GM23338 (cell line): ENCODE measurements around the gene EHD1. TPM values are rescaled to one million over a fixed set of nuclear protein-coding genes. Genes with fewer than 3 reads are reported as not detected.

Experiments
- ATAC-seq: fragments of 200-7000 bp; cut with Tn5 transposase; 3 replicates; pipeline ENCODE4 v1.9.1; 2020
- DNase-seq: peaks from one replicate; pipeline ENCODE4 v3.0.0-alpha.2; 2015; ENCODE audit warnings: low spot score
- H2AFZ ChIP-seq: fragments of 200-600 bp; sonication (generic); 2 replicates; pipeline ENCODE4 v1.8.0; 2016; ENCODE audit warnings: antibody characterized with exemption, mild to moderate bottlenecking, moderate library complexity
- H3F3A ChIP-seq: fragments of 200-600 bp; sonication (generic); replicated peaks from 2 replicates; pipeline ENCODE4 v1.8.0; 2017; ENCODE audit warnings: antibody characterized with exemption, mixed run types, low read depth
- H3K27ac ChIP-seq: fragments of 200-600 bp; sonication (generic); 2 replicates; pipeline ENCODE4 v1.6.1; 2016; ENCODE audit warnings: low read depth
- H3K27me3 ChIP-seq: fragments of 200-600 bp; sonication (generic); 2 replicates; pipeline ENCODE4 v1.8.0; 2016; ENCODE audit warnings: mild to moderate bottlenecking, mixed run types, moderate library complexity; ENCODE audit not compliant: insufficient read depth
- H3K36me3 ChIP-seq: fragments of 200-600 bp; sonication (generic); 2 replicates; pipeline ENCODE4 v1.8.0; 2016; ENCODE audit warnings: mild to moderate bottlenecking; ENCODE audit not compliant: insufficient read depth
- H3K4me1 ChIP-seq: fragments of 200-600 bp; sonication (generic); 2 replicates; pipeline ENCODE4 v1.8.0; 2016; ENCODE audit warnings: mild to moderate bottlenecking, moderate library complexity; ENCODE audit not compliant: insufficient read depth
- H3K4me2 ChIP-seq: fragments of 200-600 bp; sonication (generic); 2 replicates; pipeline ENCODE4 v1.7.1; 2017; ENCODE audit warnings: mixed run types
- H3K4me3 ChIP-seq: fragments of 200-600 bp; sonication (generic); 2 replicates; pipeline ENCODE4 v1.6.1; 2016; ENCODE audit warnings: mixed run types
- H3K79me2 ChIP-seq: fragments of 200-600 bp; sonication (generic); replicated peaks from 2 replicates; pipeline ENCODE4 v1.8.0; 2017; ENCODE audit warnings: mild to moderate bottlenecking; ENCODE audit not compliant: insufficient read depth
- H3K9me2 ChIP-seq: fragments of 200-600 bp; sonication (generic); 2 replicates; pipeline ENCODE4 v1.8.0; 2017; ENCODE audit not compliant: insufficient read depth
- H4K20me1 ChIP-seq: fragments of 200-600 bp; sonication (generic); replicated peaks from 2 replicates; pipeline ENCODE4 v1.8.0; 2017; ENCODE audit warnings: mild to moderate bottlenecking; ENCODE audit not compliant: insufficient read depth
- H3K27ac Mint-ChIP-seq: 2 replicates; pipeline ENCODE4 v1.8.0; 2020; ENCODE audit warnings: inconsistent platforms, mild to moderate bottlenecking, moderate library complexity, mixed read lengths
- H3K27me3 Mint-ChIP-seq: 3 replicates; pipeline ENCODE4 v1.8.0; 2022; ENCODE audit warnings: low read depth, mild to moderate bottlenecking, moderate library complexity, mixed read lengths, inconsistent platforms; ENCODE audit not compliant: insufficient read depth, poor library complexity
- H3K36me3 Mint-ChIP-seq: 3 replicates; pipeline ENCODE4 v1.8.0; 2021; ENCODE audit warnings: low read depth, mild to moderate bottlenecking, inconsistent platforms, moderate library complexity, mixed read lengths
- H3K4me1 Mint-ChIP-seq: 3 replicates; pipeline ENCODE4 v1.8.0; 2020; ENCODE audit warnings: mild to moderate bottlenecking, inconsistent platforms, mixed read lengths
- H3K4me3 Mint-ChIP-seq: 3 replicates; pipeline ENCODE4 v1.8.0; 2021; ENCODE audit warnings: moderate library complexity, mild to moderate bottlenecking, inconsistent platforms, mixed read lengths
- H3K9me3 Mint-ChIP-seq: 3 replicates; pipeline ENCODE4 v1.8.0; 2020; ENCODE audit warnings: moderate library complexity, mild to moderate bottlenecking, inconsistent platforms, mixed read lengths
- CREB1 ChIP-seq: fragments of 250-450 bp; sonication (Bioruptor Pico); IDR thresholded peaks from 2 replicates; pipeline ENCODE4 v1.5.0; 2020; ENCODE audit warnings: low read depth, mild to moderate bottlenecking, moderate library complexity
- EZH2phosphoT487 ChIP-seq: fragments of 200-600 bp; sonication (generic); IDR thresholded peaks from one replicate; pipeline ENCODE4 v1.8.1; 2018; ENCODE audit warnings: antibody characterized with exemption; ENCODE audit not compliant: unreplicated experiment
- JUNB ChIP-seq: IDR thresholded peaks from one replicate; pipeline ENCODE4 v1.6.1; 2016; ENCODE audit warnings: antibody characterized with exemption; ENCODE audit not compliant: unreplicated experiment
- ZNF331 ChIP-seq: fragments of 250-450 bp; sonication (Bioruptor Pico); IDR thresholded peaks from 2 replicates; pipeline ENCODE4 v1.5.0; 2020; ENCODE audit warnings: low read depth, mild to moderate bottlenecking, moderate library complexity
- polyA plus RNA-seq: library from polyadenylated mRNA; unstranded; fragments of >200 nt; fragmentation: Nextera tagmentation; extraction: Ambion mirVana; gene quantifications from 2 replicates; pipeline ENCODE4 v1.2.1, GENCODE V29; 2016
- total RNA-seq: library from RNA; depleted of rRNA; stranded (reverse); fragments of >200 nt; shearing (Covaris generic); gene quantifications from 2 replicates; pipeline ENCODE4 v1.2.3, GENCODE V29; 2014
- TF ChIP-seq, protein P1 (sequence below): IDR thresholded peaks from one replicate; pipeline ENCODE4 v1.6.1; 2018; ENCODE audit warnings: antibody characterized with exemption; ENCODE audit not compliant: unreplicated experiment
- TF ChIP-seq, protein P2 (sequence below): fragments of 250-450 bp; sonication (Bioruptor Pico); IDR thresholded peaks from 2 replicates; pipeline ENCODE4 v1.5.0; 2020; ENCODE audit warnings: mild to moderate bottlenecking, moderate library complexity
- TF ChIP-seq, protein P3 (sequence below), 2 experiments: fragments of 200-600 bp in 1 of 2; sonication (generic) in 1 of 2; conservative IDR thresholded peaks; 2 replicates each; pipeline versions ENCODE4 v1.5.1 to v1.6.1; 2016 to 2017; ENCODE audit warnings: antibody characterized with exemption in 2 of 2, low read depth in 2 of 2, mild to moderate bottlenecking in 2 of 2, moderate library complexity in 1 of 2

EHD1 gene
- total and polyA plus RNA-seq, 2 experiments from 2014 or later: 16.7 to 69.7 TPM

DNA sequence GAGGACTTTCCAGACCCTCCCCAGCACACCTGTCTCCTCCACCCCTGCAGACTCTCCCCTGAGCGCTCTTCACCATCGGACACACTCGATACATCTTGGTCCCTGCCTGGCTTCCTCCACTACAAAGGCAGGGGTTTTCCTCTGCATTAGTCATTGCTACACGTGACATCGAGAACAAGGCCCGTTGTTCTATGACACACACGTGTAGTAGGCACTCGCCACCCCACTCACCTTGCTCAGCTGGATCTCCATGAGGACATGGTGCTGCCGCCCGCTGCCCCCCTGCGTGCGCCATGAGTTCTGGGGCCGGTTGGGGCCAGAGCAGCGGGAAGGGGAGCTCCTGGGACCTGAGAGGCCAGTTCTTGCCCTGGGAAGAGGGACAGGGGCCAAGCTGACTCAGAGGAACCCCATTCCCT is 21.9 kb upstream of the EHD1 start:
- peaks cover 13% of the 10 kb centered on the region for H3K27me3 Mint-ChIP-seq
- no peaks in the 10 kb centered on the region for H3K36me3 ChIP-seq
- no peak overlapping the region for H3K4me3 Mint-ChIP-seq
- ATAC-seq: no peak
- no peaks in the 10 kb centered on the region for H3K4me1 Mint-ChIP-seq
- no peaks in the 10 kb centered on the region for H3K27me3 ChIP-seq
- TF ChIP-seq, protein P1, sequence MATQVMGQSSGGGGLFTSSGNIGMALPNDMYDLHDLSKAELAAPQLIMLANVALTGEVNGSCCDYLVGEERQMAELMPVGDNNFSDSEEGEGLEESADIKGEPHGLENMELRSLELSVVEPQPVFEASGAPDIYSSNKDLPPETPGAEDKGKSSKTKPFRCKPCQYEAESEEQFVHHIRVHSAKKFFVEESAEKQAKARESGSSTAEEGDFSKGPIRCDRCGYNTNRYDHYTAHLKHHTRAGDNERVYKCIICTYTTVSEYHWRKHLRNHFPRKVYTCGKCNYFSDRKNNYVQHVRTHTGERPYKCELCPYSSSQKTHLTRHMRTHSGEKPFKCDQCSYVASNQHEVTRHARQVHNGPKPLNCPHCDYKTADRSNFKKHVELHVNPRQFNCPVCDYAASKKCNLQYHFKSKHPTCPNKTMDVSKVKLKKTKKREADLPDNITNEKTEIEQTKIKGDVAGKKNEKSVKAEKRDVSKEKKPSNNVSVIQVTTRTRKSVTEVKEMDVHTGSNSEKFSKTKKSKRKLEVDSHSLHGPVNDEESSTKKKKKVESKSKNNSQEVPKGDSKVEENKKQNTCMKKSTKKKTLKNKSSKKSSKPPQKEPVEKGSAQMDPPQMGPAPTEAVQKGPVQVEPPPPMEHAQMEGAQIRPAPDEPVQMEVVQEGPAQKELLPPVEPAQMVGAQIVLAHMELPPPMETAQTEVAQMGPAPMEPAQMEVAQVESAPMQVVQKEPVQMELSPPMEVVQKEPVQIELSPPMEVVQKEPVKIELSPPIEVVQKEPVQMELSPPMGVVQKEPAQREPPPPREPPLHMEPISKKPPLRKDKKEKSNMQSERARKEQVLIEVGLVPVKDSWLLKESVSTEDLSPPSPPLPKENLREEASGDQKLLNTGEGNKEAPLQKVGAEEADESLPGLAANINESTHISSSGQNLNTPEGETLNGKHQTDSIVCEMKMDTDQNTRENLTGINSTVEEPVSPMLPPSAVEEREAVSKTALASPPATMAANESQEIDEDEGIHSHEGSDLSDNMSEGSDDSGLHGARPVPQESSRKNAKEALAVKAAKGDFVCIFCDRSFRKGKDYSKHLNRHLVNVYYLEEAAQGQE: no peak
- TF ChIP-seq JUNB (no peak), CREB1 (CRISPR knock-in tag) (no peak), ZNF331 (CRISPR knock-in tag) (no peak), EZH2phosphoT487 (no peak)
- TF ChIP-seq, protein P2, sequence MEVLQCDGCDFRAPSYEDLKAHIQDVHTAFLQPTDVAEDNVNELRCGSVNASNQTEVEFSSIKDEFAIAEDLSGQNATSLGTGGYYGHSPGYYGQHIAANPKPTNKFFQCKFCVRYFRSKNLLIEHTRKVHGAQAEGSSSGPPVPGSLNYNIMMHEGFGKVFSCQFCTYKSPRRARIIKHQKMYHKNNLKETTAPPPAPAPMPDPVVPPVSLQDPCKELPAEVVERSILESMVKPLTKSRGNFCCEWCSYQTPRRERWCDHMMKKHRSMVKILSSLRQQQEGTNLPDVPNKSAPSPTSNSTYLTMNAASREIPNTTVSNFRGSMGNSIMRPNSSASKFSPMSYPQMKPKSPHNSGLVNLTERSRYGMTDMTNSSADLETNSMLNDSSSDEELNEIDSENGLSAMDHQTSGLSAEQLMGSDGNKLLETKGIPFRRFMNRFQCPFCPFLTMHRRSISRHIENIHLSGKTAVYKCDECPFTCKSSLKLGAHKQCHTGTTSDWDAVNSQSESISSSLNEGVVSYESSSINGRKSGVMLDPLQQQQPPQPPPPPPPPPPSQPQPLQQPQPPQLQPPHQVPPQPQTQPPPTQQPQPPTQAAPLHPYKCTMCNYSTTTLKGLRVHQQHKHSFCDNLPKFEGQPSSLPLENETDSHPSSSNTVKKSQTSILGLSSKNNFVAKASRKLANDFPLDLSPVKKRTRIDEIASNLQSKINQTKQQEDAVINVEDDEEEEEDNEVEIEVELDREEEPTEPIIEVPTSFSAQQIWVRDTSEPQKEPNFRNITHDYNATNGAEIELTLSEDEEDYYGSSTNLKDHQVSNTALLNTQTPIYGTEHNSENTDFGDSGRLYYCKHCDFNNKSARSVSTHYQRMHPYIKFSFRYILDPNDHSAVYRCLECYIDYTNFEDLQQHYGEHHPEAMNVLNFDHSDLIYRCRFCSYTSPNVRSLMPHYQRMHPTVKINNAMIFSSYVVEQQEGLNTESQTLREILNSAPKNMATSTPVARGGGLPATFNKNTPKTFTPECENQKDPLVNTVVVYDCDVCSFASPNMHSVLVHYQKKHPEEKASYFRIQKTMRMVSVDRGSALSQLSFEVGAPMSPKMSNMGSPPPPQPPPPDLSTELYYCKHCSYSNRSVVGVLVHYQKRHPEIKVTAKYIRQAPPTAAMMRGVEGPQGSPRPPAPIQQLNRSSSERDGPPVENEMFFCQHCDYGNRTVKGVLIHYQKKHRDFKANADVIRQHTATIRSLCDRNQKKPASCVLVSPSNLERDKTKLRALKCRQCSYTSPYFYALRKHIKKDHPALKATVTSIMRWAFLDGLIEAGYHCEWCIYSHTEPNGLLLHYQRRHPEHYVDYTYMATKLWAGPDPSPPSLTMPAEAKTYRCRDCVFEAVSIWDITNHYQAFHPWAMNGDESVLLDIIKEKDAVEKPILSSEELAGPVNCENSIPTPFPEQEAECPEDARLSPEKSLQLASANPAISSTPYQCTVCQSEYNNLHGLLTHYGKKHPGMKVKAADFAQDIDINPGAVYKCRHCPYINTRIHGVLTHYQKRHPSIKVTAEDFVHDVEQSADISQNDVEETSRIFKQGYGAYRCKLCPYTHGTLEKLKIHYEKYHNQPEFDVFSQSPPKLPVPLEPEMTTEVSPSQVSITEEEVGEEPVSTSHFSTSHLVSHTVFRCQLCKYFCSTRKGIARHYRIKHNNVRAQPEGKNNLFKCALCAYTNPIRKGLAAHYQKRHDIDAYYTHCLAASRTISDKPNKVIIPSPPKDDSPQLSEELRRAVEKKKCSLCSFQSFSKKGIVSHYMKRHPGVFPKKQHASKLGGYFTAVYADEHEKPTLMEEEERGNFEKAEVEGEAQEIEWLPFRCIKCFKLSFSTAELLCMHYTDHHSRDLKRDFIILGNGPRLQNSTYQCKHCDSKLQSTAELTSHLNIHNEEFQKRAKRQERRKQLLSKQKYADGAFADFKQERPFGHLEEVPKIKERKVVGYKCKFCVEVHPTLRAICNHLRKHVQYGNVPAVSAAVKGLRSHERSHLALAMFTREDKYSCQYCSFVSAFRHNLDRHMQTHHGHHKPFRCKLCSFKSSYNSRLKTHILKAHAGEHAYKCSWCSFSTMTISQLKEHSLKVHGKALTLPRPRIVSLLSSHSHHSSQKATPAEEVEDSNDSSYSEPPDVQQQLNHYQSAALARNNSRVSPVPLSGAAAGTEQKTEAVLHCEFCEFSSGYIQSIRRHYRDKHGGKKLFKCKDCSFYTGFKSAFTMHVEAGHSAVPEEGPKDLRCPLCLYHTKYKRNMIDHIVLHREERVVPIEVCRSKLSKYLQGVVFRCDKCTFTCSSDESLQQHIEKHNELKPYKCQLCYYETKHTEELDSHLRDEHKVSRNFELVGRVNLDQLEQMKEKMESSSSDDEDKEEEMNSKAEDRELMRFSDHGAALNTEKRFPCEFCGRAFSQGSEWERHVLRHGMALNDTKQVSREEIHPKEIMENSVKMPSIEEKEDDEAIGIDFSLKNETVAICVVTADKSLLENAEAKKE (CRISPR knock-in tag): no peak
- TF ChIP-seq, protein P3, sequence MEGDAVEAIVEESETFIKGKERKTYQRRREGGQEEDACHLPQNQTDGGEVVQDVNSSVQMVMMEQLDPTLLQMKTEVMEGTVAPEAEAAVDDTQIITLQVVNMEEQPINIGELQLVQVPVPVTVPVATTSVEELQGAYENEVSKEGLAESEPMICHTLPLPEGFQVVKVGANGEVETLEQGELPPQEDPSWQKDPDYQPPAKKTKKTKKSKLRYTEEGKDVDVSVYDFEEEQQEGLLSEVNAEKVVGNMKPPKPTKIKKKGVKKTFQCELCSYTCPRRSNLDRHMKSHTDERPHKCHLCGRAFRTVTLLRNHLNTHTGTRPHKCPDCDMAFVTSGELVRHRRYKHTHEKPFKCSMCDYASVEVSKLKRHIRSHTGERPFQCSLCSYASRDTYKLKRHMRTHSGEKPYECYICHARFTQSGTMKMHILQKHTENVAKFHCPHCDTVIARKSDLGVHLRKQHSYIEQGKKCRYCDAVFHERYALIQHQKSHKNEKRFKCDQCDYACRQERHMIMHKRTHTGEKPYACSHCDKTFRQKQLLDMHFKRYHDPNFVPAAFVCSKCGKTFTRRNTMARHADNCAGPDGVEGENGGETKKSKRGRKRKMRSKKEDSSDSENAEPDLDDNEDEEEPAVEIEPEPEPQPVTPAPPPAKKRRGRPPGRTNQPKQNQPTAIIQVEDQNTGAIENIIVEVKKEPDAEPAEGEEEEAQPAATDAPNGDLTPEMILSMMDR (conservative IDR thresholded peaks at IDR 0.05; ENCODE audit: low read depth in 2 of 2): no peak
- H3K27ac Mint-ChIP-seq: no peak overlapping the region
- H3K4me1 ChIP-seq: no peaks in the 10 kb centered on the region
- no peaks in the 10 kb centered on the region for H3K9me3 Mint-ChIP-seq
- no peaks in the 10 kb centered on the region for H3K9me2 ChIP-seq
- no peak overlapping the region for H3K4me2 ChIP-seq
- no peak overlapping the region for H2AFZ ChIP-seq
- no peaks in the 10 kb centered on the region; the same call in none of the 2 replicates for H4K20me1 ChIP-seq
- H3K79me2 ChIP-seq: no peaks in the 10 kb centered on the region
- H3K27ac ChIP-seq: no peak overlapping the region
- no peaks in the 10 kb centered on the region for H3F3A ChIP-seq
- DNase-seq: no peak
- H3K4me3 ChIP-seq: no peak overlapping the region
- no peaks in the 10 kb centered on the region for H3K36me3 Mint-ChIP-seq
